HepG2 (cell line): Measurements from ENCODE around the gene TBL3. TPM values are rescaled to one million over a fixed set of nuclear protein-coding genes. Genes with fewer than 3 reads are reported as not detected.

Experiments
- AHR ChIP-seq: IDR thresholded peaks from 2 replicates; pipeline ENCODE4 v1.6.1; 2018; ENCODE audit warnings: missing genetic modification reagents, missing compliant biosample characterization
- GTF2F1 ChIP-seq: fragments of 150-350 bp; IDR thresholded peaks from 2 replicates; pipeline ENCODE4 v1.6.1; 2014; ENCODE audit warnings: low read length
- HHEX ChIP-seq: IDR thresholded peaks from 2 replicates; pipeline ENCODE4 v1.6.1; 2016; ENCODE audit warnings: control low read depth
- KLF16 ChIP-seq, 2 experiments: sonication (generic) in 1 of 2; formaldehyde crosslinking in 1 of 2; IDR thresholded peaks; 2 replicates each; pipeline versions ENCODE4 v1.6.1 to v1.8.0; 2016 to 2023; ENCODE audit warnings: missing genetic modification reagents in 2 of 2, missing compliant biosample characterization in 1 of 2
- PRMT3 ChIP-seq: sonication (generic); formaldehyde crosslinking; IDR thresholded peaks from 2 replicates; pipeline ENCODE4 v1.8.1; 2022; ENCODE audit warnings: low read depth, mild to moderate bottlenecking, moderate library complexity, missing genetic modification reagents, borderline replicate concordance
- RFX1 ChIP-seq: fragments of 450-650 bp; IDR thresholded peaks from 2 replicates; pipeline ENCODE4 v1.6.1; 2017
- SMAD9 ChIP-seq: sonication (generic); formaldehyde crosslinking; IDR thresholded peaks from 2 replicates; pipeline ENCODE4 v1.5.1; 2020; ENCODE audit warnings: mild to moderate bottlenecking, missing genetic modification reagents
- SOX13 ChIP-seq, 3 experiments: fragments of 450-650 bp in 1 of 3; sonication (generic) in 1 of 3; formaldehyde crosslinking in 1 of 3; IDR thresholded peaks in 2 of 3; conservative IDR thresholded peaks in 1 of 3; 2 replicates each; pipeline versions ENCODE4 v1.5.0 to v1.6.1; 2016 to 2020; ENCODE audit warnings: antibody characterized with exemption in 1 of 3, mild to moderate bottlenecking in 1 of 3, missing compliant biosample characterization in 1 of 3, missing genetic modification reagents in 1 of 3, moderate library complexity in 1 of 3
- SRSF1 ChIP-seq: fragments of 200-400 bp; formaldehyde crosslinking; optimal IDR thresholded peaks from 2 replicates; pipeline ENCODE3; 2017; ENCODE audit warnings: mild to moderate bottlenecking, low read depth, low read length, moderate library complexity
- SRSF9 ChIP-seq: fragments of 200-400 bp; formaldehyde crosslinking; IDR thresholded peaks from 2 replicates; pipeline ENCODE4 v1.6.1; 2018; ENCODE audit warnings: borderline replicate concordance, mild to moderate bottlenecking, low read depth, low read length; ENCODE audit not compliant: insufficient read depth, poor library complexity, severe bottlenecking
- SSRP1 ChIP-seq: IDR thresholded peaks from 2 replicates; pipeline ENCODE4 v1.6.1; 2016; ENCODE audit warnings: control low read depth
- TBL1XR1 ChIP-seq: fragments of 150-350 bp; IDR thresholded peaks from 2 replicates; pipeline ENCODE4 v1.6.1; 2014; ENCODE audit warnings: borderline replicate concordance, low read length; ENCODE audit not compliant: partially characterized antibody
- ZFYVE20 ChIP-seq: sonication (generic); formaldehyde crosslinking; IDR thresholded peaks from 2 replicates; pipeline ENCODE4 v1.8.0; 2023; ENCODE audit warnings: low read depth, mild to moderate bottlenecking, moderate library complexity, missing genetic modification reagents, borderline replicate concordance
- ZNF101 ChIP-seq: sonication (generic); formaldehyde crosslinking; IDR thresholded peaks from 2 replicates; pipeline ENCODE4 v1.4.0; 2020; ENCODE audit warnings: mild to moderate bottlenecking, low read depth, missing genetic modification reagents, borderline replicate concordance
- ZNF205 ChIP-seq: IDR thresholded peaks from 2 replicates; pipeline ENCODE4 v1.6.1; 2018; ENCODE audit warnings: missing biosample characterization, missing genetic modification reagents
- ZNF274 ChIP-seq: sonication (generic); formaldehyde crosslinking; IDR thresholded peaks from 2 replicates; pipeline ENCODE4 v1.5.1; 2020; ENCODE audit warnings: mild to moderate bottlenecking, missing genetic modification reagents
- ZNF484 ChIP-seq: sonication (generic); formaldehyde crosslinking; IDR thresholded peaks from 2 replicates; pipeline ENCODE4 v1.5.1; 2020; ENCODE audit warnings: mild to moderate bottlenecking, low read depth, missing genetic modification reagents, borderline replicate concordance
- ZNF552 ChIP-seq: sonication (generic); formaldehyde crosslinking; IDR thresholded peaks from 2 replicates; pipeline ENCODE4 v1.9.0; 2022; ENCODE audit warnings: missing genetic modification reagents, mild to moderate bottlenecking, borderline replicate concordance
- ZSCAN30 ChIP-seq: sonication (generic); formaldehyde crosslinking; IDR thresholded peaks from 2 replicates; pipeline ENCODE4 v1.5.0; 2020; ENCODE audit warnings: mild to moderate bottlenecking, missing genetic modification reagents
- polyA plus RNA-seq, 8 experiments: library from polyadenylated mRNA; depleted of rRNA in 3 of 8; stranded (reverse) in 7 of 8; unstranded in 1 of 8; fragments of >200 nt; fragmentation: Illumina TruSeq in 4 of 8; extraction: Trizol in 4 of 8; gene quantifications; 2 replicates each; pipeline versions ENCODE4 v1.2.1 to v1.2.3, GENCODE V29; 2011 to 2016; ENCODE audit warnings: low read depth in 4 of 8, missing spikeins in 1 of 8, mixed read lengths in 1 of 8; ENCODE audit not compliant: insufficient read depth in 1 of 8
- total RNA-seq, 5 experiments: library from RNA; depleted of rRNA; stranded (reverse); fragments of >200 nt; fragmentation: Illumina TruSeq; extraction: Trizol; gene quantifications; 2 replicates each; pipeline ENCODE4 v1.2.3, GENCODE V29; 2016; ENCODE audit warnings: low read depth in 1 of 5
- TF ChIP-seq, protein P1 (sequence below): sonication (generic); formaldehyde crosslinking; IDR thresholded peaks from 2 replicates; pipeline ENCODE4 v1.5.1; 2020; ENCODE audit warnings: mild to moderate bottlenecking, moderate library complexity, missing genetic modification reagents
- TF ChIP-seq, protein P2 (sequence below): sonication (generic); formaldehyde crosslinking; conservative IDR thresholded peaks from 2 replicates; pipeline ENCODE4 v1.4.0; 2020; ENCODE audit warnings: missing genetic modification reagents
- TF ChIP-seq, protein P3 (sequence below): sonication (generic); formaldehyde crosslinking; conservative IDR thresholded peaks from 2 replicates; pipeline ENCODE4 v1.4.0; 2020; ENCODE audit warnings: missing genetic modification reagents
- TF ChIP-seq, protein P4 (sequence below): sonication (generic); formaldehyde crosslinking; IDR thresholded peaks from 2 replicates; pipeline ENCODE4 v1.8.0; 2022; ENCODE audit warnings: mild to moderate bottlenecking, missing genetic modification reagents, moderate library complexity

Gene TBL3
- total and polyA plus RNA-seq, 2 of the 13 experiments (the other 11 are each of a cell fraction or from before 2014, with no cell fraction given): 16.8 to 38.0 TPM

DNA sequence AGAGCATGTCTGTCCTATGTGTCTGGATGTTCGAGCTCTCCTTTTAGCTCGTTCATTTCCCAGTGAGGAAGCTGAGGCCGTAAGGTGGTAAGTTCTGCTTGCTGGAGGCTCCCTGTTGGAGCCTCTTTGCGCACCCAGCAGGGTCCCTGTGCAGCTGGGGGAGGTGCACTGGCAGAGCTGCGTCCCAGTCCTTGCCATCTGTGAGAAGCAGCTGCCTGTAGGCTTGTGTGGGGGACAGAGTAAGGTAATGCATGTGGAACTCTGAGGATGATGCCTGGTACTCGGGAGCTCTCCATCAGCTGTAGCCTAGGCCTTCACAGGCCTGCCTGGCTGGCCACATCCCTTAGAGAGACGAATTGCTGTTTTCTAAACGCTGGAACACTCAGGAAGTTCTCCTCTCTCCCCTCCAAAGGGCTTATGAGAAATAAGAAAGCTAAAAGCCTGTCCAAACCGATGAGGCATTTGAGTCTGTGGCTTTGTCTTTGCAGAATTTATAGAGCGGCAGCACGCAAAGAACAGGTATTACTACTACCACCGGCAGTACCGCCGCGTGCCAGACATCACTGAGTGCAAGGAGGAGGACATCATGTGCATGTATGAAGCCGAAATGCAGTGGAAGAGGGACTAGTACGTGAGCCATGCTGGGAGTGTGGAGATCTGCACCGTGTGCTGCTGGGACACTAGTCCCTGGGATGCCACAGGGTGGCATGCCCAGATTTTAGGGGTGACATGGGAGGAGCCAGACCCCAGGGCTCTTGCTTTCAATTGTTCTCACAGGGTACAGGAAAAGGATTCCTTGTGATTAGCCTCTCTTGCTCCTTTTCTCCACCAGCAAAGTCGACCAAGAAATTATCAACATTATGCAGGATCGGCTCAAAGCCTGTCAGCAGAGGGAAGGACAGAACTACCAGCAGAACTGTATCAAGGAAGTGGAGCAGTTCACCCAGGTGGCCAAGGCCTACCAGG is 10.9 kb upstream of the TBL3 start (continued):
- TF ChIP-seq TBL1XR1 (no peak), ZFYVE20 (CRISPR knock-in tag) (no peak), SRSF9 (no peak), ZNF101 (CRISPR knock-in tag) (no peak), HHEX (no peak), ZSCAN30 (CRISPR knock-in tag) (no peak; the same call in 1 of the 2 replicates), ZNF205 (CRISPR knock-in tag) (no peak), GTF2F1 (no peak), SSRP1 (CRISPR knock-in tag) (peak; percentile 90; the same call in 1 of the 2 replicates), PRMT3 (CRISPR knock-in tag) (0 out of 2 replicates have a peak, but pooled peaks have one; percentile 23), ZNF274 (CRISPR knock-in tag) (no peak), SOX13 (IDR thresholded peaks at IDR 0.05) (no peak), SOX13 (CRISPR knock-in tag; conservative IDR thresholded peaks at IDR 0.05 in 1 of 2, IDR thresholded peaks at IDR 0.05 in 1 of 2) (no peak; a peak in 1 of 4 replicates), ZNF552 (no peak), RFX1 (no peak), SRSF1 (no peak), AHR (CRISPR knock-in tag) (peak; percentile 35; the same call in 1 of the 2 replicates), ZNF484 (no peak), SMAD9 (no peak), KLF16 (CRISPR knock-in tag; IDR thresholded peaks at IDR 0.05) (0 out of 4 replicates have a peak, but pooled peaks of 1 of the 2 experiments have one; percentile 45)
- TF ChIP-seq, protein P1, sequence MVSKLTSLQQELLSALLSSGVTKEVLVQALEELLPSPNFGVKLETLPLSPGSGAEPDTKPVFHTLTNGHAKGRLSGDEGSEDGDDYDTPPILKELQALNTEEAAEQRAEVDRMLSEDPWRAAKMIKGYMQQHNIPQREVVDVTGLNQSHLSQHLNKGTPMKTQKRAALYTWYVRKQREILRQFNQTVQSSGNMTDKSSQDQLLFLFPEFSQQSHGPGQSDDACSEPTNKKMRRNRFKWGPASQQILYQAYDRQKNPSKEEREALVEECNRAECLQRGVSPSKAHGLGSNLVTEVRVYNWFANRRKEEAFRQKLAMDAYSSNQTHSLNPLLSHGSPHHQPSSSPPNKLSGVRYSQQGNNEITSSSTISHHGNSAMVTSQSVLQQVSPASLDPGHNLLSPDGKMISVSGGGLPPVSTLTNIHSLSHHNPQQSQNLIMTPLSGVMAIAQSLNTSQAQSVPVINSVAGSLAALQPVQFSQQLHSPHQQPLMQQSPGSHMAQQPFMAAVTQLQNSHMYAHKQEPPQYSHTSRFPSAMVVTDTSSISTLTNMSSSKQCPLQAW (CRISPR knock-in tag): no peak
- TF ChIP-seq, protein P2, sequence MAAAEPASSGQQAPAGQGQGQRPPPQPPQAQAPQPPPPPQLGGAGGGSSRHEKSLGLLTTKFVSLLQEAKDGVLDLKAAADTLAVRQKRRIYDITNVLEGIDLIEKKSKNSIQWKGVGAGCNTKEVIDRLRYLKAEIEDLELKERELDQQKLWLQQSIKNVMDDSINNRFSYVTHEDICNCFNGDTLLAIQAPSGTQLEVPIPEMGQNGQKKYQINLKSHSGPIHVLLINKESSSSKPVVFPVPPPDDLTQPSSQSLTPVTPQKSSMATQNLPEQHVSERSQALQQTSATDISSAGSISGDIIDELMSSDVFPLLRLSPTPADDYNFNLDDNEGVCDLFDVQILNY: no peak
- TF ChIP-seq, protein P3, sequence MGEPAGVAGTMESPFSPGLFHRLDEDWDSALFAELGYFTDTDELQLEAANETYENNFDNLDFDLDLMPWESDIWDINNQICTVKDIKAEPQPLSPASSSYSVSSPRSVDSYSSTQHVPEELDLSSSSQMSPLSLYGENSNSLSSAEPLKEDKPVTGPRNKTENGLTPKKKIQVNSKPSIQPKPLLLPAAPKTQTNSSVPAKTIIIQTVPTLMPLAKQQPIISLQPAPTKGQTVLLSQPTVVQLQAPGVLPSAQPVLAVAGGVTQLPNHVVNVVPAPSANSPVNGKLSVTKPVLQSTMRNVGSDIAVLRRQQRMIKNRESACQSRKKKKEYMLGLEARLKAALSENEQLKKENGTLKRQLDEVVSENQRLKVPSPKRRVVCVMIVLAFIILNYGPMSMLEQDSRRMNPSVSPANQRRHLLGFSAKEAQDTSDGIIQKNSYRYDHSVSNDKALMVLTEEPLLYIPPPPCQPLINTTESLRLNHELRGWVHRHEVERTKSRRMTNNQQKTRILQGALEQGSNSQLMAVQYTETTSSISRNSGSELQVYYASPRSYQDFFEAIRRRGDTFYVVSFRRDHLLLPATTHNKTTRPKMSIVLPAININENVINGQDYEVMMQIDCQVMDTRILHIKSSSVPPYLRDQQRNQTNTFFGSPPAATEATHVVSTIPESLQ (CRISPR knock-in tag): no peak
- TF ChIP-seq, protein P4, sequence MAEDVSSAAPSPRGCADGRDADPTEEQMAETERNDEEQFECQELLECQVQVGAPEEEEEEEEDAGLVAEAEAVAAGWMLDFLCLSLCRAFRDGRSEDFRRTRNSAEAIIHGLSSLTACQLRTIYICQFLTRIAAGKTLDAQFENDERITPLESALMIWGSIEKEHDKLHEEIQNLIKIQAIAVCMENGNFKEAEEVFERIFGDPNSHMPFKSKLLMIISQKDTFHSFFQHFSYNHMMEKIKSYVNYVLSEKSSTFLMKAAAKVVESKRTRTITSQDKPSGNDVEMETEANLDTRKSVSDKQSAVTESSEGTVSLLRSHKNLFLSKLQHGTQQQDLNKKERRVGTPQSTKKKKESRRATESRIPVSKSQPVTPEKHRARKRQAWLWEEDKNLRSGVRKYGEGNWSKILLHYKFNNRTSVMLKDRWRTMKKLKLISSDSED (CRISPR knock-in tag): no peak
